NCI-H446 treated with DMSO at 0.1 percent for 48 hours (cell line): ENCODE results near the gene KCNT1.

Experiments used
- DNase-seq: peaks from one replicate; lab custom pipeline; 2025; lab: John Stamatoyannopoulos, UW

Gene KCNT1

DNA sequence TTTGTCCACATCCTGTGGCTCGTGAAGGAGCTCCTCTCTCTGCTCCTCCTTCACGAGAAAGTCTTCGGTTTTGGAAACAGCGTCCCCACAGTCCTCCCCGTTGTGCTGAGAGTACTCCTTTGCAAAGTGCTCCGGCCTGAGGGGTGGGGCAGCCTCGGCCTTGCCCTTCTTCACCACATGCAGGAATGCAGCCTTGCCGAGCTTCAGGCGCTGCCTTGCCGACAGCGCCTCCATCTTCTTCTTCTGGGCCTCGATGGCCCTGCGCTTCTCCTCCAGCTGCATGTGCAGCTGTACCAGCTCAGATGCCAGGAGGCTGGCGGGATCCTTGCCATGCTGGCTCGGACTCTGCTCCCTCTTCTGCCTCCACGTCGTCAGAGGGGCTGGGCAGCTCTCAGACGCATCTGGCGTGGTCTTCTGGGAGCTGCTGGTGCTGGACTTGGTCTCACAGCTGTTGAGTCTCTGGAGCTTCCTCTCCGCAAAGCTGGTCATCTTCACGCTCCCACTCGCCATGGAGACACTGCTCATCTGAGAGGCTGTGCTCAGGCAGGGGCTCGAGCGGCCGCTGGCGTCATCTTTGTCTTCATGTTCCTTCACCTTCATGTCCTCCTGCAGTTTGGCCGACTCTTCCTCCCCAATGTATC, 119.9 kb downstream of the KCNT1 start:
- DNase-seq, result no peak

DNA sequence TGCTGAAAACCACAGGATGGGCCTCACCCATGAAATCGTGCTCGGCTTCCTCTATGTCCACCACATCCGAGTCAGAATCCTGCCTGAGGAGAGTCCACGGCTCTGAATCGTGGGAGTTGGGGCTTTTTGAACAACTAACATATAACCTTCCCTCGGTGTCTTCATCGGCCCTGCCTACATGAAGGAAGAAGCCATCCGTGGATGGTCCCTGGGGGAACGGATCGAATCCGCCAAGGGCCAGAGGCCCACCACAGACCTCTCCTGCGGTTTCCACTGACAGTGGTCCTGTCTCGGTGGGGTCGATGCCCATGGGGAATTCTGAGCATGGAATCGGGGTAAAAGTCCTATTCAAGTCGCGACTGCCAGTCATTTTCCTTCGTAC, 120.4 kb downstream of the KCNT1 start:
- DNase-seq, result no peak

DNA sequence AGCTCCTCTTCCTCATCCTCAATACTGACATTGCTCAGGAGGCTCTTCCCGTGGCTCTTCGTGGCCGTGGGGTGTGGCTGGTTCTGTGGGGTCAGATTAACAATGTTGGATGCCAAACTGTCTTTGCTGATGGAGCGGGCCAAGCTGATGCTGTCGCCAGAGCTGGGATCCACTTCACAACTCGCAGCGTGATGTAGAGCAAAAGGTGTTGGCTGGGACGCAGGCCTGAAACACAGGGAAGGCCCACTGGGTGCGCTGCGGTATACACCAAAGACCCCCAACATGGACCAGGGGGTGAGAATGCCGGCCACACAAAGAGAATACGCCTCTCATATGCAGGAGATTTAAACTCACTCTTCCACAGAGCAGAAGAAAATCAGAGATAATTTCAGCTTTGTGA, 121.1 kb downstream of the KCNT1 start:
- DNase-seq, result no peak

DNA sequence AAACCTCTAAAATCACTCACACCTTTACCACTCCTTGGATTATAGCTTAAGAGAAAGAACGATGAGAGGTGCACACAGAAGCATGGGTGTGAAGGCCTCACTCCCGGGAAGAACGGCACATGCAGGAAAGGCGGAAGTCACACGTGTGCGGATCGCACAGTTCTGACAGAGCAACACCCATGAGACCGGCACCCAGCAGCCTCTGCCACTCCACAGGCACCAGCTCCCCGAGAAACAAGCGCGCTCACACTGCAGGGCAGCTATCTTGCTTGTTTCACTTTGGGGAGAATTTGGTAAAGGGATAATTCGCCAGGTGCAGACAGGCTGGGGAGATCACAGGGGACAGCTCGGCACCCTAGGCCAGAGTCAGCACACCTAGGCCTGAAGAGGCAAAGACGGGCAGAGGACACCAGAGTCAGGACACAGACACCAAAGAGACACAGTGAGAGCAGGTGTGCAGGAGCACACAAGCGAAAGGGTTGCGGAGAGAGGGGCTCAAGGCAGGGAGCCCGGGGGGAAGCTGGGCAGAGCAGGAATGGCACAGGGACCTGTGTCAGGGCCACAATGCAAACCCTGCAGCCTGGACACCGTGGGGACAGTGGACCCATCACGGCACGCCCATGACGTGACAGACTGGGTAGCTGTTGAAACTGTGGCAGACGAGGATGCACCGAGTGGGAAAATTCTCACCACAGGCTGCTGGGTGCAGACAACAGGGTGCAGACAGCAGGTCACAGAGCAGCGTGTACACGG, 123.6 kb downstream of the KCNT1 start:
- no peak for DNase-seq

DNA sequence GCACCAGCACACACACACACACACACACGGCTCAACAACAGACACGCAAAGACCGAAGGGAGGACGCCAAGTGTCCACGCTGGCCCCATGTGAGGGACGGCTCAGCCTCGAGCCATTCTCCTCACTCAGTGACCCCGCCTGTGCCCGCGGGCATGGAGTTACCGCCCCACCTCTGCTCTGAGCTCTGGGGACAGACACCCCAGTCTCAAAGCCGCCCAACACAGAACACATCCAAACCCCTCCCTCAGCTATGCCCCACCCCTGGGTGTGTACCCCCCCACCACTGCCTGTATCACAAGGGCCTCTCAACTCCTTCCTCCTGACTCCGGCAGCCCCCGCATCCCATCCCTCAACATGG, 124.2 kb downstream of the KCNT1 start:
- no peak for DNase-seq

DNA sequence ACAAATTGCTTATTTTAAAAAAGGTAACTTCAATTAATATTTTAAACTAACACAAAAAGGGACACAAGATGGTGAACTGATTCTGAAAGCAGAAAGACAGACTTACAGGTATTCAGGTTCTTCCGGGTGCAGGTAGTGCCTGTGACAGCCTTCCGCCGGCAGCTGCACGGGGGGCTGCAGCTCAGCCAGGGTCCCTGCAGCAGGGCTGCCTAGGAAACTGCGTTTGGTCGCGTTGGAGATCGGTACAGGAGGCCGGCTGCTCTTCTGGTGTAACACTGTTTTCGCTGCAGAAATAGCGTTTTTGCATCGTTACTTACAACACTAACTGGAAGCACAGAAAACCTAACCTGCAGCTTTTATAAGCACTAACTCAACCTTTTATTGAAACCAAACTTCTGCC, 125.3 kb downstream of the KCNT1 start:
- DNase-seq, result no peak

DNA sequence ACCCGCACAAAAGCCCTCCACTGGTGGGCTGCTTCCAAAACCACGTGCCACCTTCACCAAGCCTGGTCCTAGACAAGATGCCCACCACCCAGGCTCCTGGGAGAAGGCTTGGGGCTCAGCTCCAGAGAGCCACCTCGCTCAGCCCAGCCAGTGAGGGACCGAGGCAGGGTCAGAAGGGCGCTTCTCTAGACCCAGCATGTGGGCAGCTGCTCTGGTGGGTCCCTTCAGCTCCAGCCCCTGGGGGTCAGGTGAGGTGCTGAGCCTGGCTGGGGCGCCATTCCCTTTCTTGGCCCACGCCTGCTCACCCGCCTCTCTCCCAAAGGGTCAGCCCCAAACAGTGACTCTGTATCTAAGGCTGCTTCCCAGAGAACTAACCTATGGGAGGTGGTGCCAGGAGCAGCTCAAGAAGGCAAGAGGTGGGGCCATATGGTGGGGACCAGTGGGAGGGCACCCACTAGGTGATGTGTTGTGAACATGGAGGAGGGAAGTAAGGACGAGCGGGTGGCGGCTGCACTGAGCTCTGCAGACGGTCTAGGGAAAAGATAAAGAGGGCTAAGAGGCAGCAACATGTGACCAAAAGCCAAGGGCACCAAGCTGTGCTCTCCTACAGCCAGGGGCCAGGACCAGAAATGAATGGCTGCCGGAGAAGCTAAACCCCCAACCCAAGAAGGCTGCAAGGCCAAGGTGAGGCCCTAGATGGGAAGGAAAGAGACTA, 126.0 kb downstream of the KCNT1 start:
- no peak for DNase-seq

DNA sequence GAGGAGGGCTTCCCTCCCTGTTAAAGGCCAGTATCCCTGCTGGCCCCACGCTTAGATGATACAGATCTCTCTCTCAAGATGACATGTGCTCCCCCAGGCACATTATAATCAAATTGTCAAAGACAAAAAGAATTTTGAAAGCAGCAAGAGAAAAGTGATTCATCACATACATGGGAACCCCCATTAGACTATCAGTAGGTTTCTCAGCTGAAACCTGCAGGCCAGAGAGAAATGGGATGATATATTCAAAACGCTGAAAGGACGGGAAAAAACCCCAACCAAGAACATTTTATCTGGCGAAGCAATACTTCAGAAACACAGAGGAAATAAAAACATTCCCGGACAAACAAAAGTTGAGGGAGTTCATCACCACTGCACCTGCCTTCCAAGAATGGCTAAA, 126.7 kb downstream of the KCNT1 start:
- no peak for DNase-seq

DNA sequence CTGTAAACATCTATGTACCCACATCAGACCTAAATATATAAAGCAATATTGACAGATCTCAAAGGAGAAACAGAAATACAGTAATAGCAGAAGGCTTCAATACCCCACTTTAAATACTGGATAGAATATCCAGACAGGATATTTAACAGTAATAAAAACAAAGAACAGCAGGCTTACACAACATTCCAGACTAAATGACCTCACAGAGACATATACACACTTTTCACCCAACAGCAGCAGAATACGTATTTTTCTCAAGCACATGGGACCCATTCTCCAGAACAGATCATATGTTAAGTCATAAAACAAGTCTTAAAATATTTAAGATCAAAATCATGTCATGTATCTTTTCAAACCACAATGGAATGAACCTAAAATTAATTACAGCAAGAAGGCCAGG, 128.5 kb downstream of the KCNT1 start:
- DNase-seq, result no peak

DNA sequence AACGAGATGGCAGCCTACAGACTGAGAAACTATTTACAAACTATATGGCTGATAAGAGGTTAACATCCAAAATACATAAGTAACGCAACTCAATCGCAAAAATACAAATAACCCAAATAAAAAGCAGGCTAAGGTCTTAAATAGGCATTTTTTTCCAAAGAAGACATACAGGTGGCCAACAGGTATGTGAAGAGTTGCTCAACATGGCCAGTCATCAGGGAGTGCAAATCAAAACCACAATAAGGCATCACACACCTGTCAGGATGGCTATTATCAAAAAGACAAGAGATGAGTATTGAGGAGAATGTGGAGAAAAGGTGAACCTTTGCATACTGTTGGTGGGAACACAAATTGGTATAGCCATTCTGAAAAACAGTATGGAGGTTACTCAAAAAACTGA, 131.9 kb downstream of the KCNT1 start:
- no peak for DNase-seq

DNA sequence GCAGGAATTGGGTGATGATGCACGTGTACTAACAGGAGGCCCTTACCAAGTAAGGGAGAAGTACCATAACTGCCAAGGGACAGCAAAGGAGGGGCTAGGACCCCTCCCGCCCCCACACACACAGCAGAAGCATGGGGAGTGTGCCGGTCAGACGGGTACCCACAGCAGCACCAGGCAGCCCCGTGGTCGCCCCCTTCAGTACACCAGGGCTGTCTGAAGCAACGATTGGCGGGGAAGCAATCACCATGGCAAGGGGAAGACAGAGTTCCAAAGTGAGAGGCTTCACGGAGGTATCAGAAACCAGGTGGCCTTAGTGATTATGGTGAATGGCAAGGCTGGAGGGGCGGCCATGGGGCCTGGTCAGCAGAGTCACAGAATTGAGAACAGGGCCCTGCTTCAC, 133.1 kb downstream of the KCNT1 start:
- DNase-seq, result no peak

DNA sequence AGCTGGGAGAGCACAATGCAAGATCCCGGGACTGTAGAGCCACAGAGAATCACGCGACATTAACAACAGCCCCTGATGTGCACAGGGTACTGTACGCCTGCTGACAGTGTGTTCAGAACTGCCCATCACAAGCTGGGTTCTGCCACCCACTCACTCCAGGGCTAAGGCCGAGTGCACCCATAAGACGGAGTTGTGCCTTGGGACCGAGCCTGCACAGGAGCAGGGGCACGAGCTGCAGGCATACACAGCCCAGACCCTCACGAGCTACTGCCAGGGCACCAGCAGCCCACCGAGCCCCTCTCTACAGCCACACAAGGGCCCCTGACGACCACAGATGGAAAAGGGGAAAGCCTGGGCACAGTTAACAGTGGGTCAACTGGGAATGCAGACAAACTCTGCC, 137.5 kb downstream of the KCNT1 start:
- DNase-seq, result no peak

DNA sequence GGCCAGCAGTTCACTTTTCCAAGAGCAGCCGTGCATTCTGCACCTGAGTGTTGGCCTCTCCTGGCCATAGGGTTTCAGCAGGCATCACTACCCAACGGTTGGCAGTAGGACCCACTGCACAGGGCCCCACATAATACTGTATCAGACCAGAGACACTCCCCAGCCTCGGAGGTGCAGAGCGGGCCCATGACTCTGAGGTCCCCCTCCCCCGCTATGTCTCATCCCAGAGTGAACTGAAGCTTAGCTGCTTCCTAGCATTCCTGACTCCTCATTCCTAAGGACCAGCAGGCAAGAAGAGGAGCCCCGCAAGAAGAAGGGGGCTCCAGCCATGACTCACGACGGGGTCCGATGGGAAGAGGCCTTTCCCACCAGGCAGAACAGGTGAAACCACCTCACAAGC, 138.1 kb downstream of the KCNT1 start:
- no peak for DNase-seq

DNA sequence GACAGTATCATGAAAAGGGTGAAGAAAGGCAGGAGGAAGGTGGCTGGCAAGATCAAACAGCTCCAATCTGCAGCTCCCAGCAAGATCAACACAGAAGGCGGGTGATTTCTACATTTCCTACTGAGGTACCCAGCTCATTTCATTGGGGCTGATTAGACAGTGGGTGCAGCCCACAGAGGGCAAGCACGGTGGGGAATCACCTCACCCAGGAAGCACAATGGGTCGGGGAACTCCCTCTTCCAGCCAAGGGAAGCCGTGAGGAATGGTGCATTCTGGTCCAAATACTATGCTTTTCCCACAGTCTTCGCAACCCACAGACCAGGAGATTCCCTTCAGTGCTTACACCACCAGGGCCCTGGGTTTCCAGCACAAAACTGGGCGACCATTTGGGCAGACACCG, 138.6 kb downstream of the KCNT1 start:
- DNase-seq, result no peak
